GM23338 (cell line): ENCODE data around the gene DIPK1A. TPM values are rescaled to one million over a fixed set of nuclear protein-coding genes. Genes with fewer than 3 reads are reported as not detected.

Source experiments
- ATAC-seq: fragments of 200-7000 bp; cut with Tn5 transposase; 3 replicates; pipeline ENCODE4 v1.9.1; 2020
- DNase-seq: peaks from one replicate; pipeline ENCODE4 v3.0.0-alpha.2; 2015; ENCODE audit warnings: low spot score
- H2AFZ ChIP-seq: fragments of 200-600 bp; sonication (generic); 2 replicates; pipeline ENCODE4 v1.8.0; 2016; ENCODE audit warnings: antibody characterized with exemption, mild to moderate bottlenecking, moderate library complexity
- H3F3A ChIP-seq: fragments of 200-600 bp; sonication (generic); replicated peaks from 2 replicates; pipeline ENCODE4 v1.8.0; 2017; ENCODE audit warnings: antibody characterized with exemption, mixed run types, low read depth
- H3K27ac ChIP-seq: fragments of 200-600 bp; sonication (generic); 2 replicates; pipeline ENCODE4 v1.6.1; 2016; ENCODE audit warnings: low read depth
- H3K27me3 ChIP-seq: fragments of 200-600 bp; sonication (generic); 2 replicates; pipeline ENCODE4 v1.8.0; 2016; ENCODE audit warnings: mild to moderate bottlenecking, mixed run types, moderate library complexity; ENCODE audit not compliant: insufficient read depth
- H3K36me3 ChIP-seq: fragments of 200-600 bp; sonication (generic); 2 replicates; pipeline ENCODE4 v1.8.0; 2016; ENCODE audit warnings: mild to moderate bottlenecking; ENCODE audit not compliant: insufficient read depth
- H3K4me1 ChIP-seq: fragments of 200-600 bp; sonication (generic); 2 replicates; pipeline ENCODE4 v1.8.0; 2016; ENCODE audit warnings: mild to moderate bottlenecking, moderate library complexity; ENCODE audit not compliant: insufficient read depth
- H3K4me2 ChIP-seq: fragments of 200-600 bp; sonication (generic); 2 replicates; pipeline ENCODE4 v1.7.1; 2017; ENCODE audit warnings: mixed run types
- H3K4me3 ChIP-seq: fragments of 200-600 bp; sonication (generic); 2 replicates; pipeline ENCODE4 v1.6.1; 2016; ENCODE audit warnings: mixed run types
- H3K79me2 ChIP-seq: fragments of 200-600 bp; sonication (generic); replicated peaks from 2 replicates; pipeline ENCODE4 v1.8.0; 2017; ENCODE audit warnings: mild to moderate bottlenecking; ENCODE audit not compliant: insufficient read depth
- H3K9me2 ChIP-seq: fragments of 200-600 bp; sonication (generic); 2 replicates; pipeline ENCODE4 v1.8.0; 2017; ENCODE audit not compliant: insufficient read depth
- H4K20me1 ChIP-seq: fragments of 200-600 bp; sonication (generic); replicated peaks from 2 replicates; pipeline ENCODE4 v1.8.0; 2017; ENCODE audit warnings: mild to moderate bottlenecking; ENCODE audit not compliant: insufficient read depth
- H3K27ac Mint-ChIP-seq: 2 replicates; pipeline ENCODE4 v1.8.0; 2020; ENCODE audit warnings: inconsistent platforms, mild to moderate bottlenecking, moderate library complexity, mixed read lengths
- H3K27me3 Mint-ChIP-seq: 3 replicates; pipeline ENCODE4 v1.8.0; 2022; ENCODE audit warnings: low read depth, mild to moderate bottlenecking, moderate library complexity, mixed read lengths, inconsistent platforms; ENCODE audit not compliant: insufficient read depth, poor library complexity
- H3K36me3 Mint-ChIP-seq: 3 replicates; pipeline ENCODE4 v1.8.0; 2021; ENCODE audit warnings: low read depth, mild to moderate bottlenecking, inconsistent platforms, moderate library complexity, mixed read lengths
- H3K4me1 Mint-ChIP-seq: 3 replicates; pipeline ENCODE4 v1.8.0; 2020; ENCODE audit warnings: mild to moderate bottlenecking, inconsistent platforms, mixed read lengths
- H3K4me3 Mint-ChIP-seq: 3 replicates; pipeline ENCODE4 v1.8.0; 2021; ENCODE audit warnings: moderate library complexity, mild to moderate bottlenecking, inconsistent platforms, mixed read lengths
- H3K9me3 Mint-ChIP-seq: 3 replicates; pipeline ENCODE4 v1.8.0; 2020; ENCODE audit warnings: moderate library complexity, mild to moderate bottlenecking, inconsistent platforms, mixed read lengths
- CTCF ChIP-seq, 2 experiments: fragments of 200-600 bp in 1 of 2; sonication (generic) in 1 of 2; conservative IDR thresholded peaks; 2 replicates each; pipeline versions ENCODE4 v1.5.1 to v1.6.1; 2016 to 2017; ENCODE audit warnings: antibody characterized with exemption in 2 of 2, low read depth in 2 of 2, mild to moderate bottlenecking in 2 of 2, moderate library complexity in 1 of 2
- EZH2phosphoT487 ChIP-seq: fragments of 200-600 bp; sonication (generic); IDR thresholded peaks from one replicate; pipeline ENCODE4 v1.8.1; 2018; ENCODE audit warnings: antibody characterized with exemption; ENCODE audit not compliant: unreplicated experiment
- JUNB ChIP-seq: IDR thresholded peaks from one replicate; pipeline ENCODE4 v1.6.1; 2016; ENCODE audit warnings: antibody characterized with exemption; ENCODE audit not compliant: unreplicated experiment
- NANOG ChIP-seq: IDR thresholded peaks from 2 replicates; pipeline ENCODE4 v1.6.1; 2016; ENCODE audit warnings: antibody characterized with exemption, borderline replicate concordance
- POLR2AphosphoS5 ChIP-seq: IDR thresholded peaks from 2 replicates; pipeline ENCODE4 v1.6.1; 2016; ENCODE audit warnings: antibody characterized with exemption, low read depth
- ZNF331 ChIP-seq: fragments of 250-450 bp; sonication (Bioruptor Pico); IDR thresholded peaks from 2 replicates; pipeline ENCODE4 v1.5.0; 2020; ENCODE audit warnings: low read depth, mild to moderate bottlenecking, moderate library complexity
- ZNF462 ChIP-seq: fragments of 250-450 bp; sonication (Bioruptor Pico); IDR thresholded peaks from 2 replicates; pipeline ENCODE4 v1.5.0; 2020; ENCODE audit warnings: mild to moderate bottlenecking, moderate library complexity
- polyA plus RNA-seq: library from polyadenylated mRNA; unstranded; fragments of >200 nt; fragmentation: Nextera tagmentation; extraction: Ambion mirVana; gene quantifications from 2 replicates; pipeline ENCODE4 v1.2.1, GENCODE V29; 2016
- total RNA-seq: library from RNA; depleted of rRNA; stranded (reverse); fragments of >200 nt; shearing (Covaris generic); gene quantifications from 2 replicates; pipeline ENCODE4 v1.2.3, GENCODE V29; 2014
- TF ChIP-seq, protein P1 (sequence below): IDR thresholded peaks from one replicate; pipeline ENCODE4 v1.6.1; 2018; ENCODE audit warnings: antibody characterized with exemption; ENCODE audit not compliant: unreplicated experiment

DIPK1A gene
- total and polyA plus RNA-seq, 2 experiments from 2014 or later, result 4.8 to 6.1 TPM

DNA sequence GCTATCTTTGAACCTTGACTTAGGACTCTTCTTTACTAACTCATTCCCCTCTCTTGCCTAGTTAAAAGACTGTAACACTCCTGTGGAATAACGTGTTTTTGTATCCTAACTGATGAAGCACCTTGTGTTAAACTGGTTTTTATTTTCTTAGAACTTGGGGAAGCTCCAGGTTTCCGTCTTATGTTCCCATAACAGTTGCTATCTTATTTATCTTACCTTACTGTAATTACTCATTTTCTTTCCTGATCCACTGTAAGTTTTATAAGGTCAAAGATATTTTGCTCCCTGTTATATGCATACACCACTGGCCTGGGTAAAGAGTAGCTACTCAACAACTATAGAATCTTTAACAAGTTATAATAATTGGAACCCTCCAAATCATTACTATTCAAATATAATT lies 86.3 kb downstream of the DIPK1A start (continued):
- no peak for TF ChIP-seq ZNF462 (CRISPR knock-in tag)
- TF ChIP-seq ZNF331 (CRISPR knock-in tag), result no peak

DNA sequence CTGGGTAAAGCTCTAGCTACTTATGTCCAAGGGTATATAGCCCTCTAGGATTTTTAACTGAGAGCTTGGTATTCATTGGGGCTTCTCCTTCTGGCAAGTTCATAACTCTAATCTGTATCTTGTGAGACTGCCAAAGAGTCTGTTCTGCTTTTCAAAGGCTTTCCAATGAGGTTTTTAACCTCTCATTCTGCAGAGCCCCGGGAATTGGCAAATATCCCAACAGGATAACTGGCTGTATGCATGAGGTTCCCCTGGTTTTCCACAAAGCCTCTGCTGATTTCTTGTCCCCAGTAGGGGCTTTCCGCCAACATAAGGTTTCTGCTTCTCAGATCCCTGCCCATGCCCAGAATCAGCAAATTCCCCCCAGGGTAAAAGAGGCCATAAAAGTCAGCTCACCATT lies 88.5 kb downstream of the DIPK1A start:
- no peak overlapping the region for H3K27ac Mint-ChIP-seq
- DNase-seq, result no peak
- no peak overlapping the region for H3K4me3 Mint-ChIP-seq
- no peak overlapping the region for H2AFZ ChIP-seq
- H3K4me1 Mint-ChIP-seq, result peaks cover 6% of the 10 kb centered on the region; the same call in 2 of the 3 replicates
- ATAC-seq, result no peak
- no peaks in the 10 kb centered on the region for H3K27me3 Mint-ChIP-seq
- no peaks in the 10 kb centered on the region for H3K79me2 ChIP-seq
- H3K4me3 ChIP-seq, result no peak overlapping the region
- H3K36me3 ChIP-seq, result no peaks in the 10 kb centered on the region
- no peak overlapping the region for H3K27ac ChIP-seq
- H3K4me1 ChIP-seq, result no peaks in the 10 kb centered on the region
- H3K4me2 ChIP-seq, result no peak overlapping the region
- no peaks in the 10 kb centered on the region for H3K27me3 ChIP-seq
- no peaks in the 10 kb centered on the region for H3F3A ChIP-seq
- peaks cover 11% of the 10 kb centered on the region for H3K9me3 Mint-ChIP-seq
- no peaks in the 10 kb centered on the region for H4K20me1 ChIP-seq
- peaks cover 8% of the 10 kb centered on the region; the same call in 2 of the 3 replicates for H3K36me3 Mint-ChIP-seq
- H3K9me2 ChIP-seq, result no peaks in the 10 kb centered on the region
- TF ChIP-seq, protein P1, sequence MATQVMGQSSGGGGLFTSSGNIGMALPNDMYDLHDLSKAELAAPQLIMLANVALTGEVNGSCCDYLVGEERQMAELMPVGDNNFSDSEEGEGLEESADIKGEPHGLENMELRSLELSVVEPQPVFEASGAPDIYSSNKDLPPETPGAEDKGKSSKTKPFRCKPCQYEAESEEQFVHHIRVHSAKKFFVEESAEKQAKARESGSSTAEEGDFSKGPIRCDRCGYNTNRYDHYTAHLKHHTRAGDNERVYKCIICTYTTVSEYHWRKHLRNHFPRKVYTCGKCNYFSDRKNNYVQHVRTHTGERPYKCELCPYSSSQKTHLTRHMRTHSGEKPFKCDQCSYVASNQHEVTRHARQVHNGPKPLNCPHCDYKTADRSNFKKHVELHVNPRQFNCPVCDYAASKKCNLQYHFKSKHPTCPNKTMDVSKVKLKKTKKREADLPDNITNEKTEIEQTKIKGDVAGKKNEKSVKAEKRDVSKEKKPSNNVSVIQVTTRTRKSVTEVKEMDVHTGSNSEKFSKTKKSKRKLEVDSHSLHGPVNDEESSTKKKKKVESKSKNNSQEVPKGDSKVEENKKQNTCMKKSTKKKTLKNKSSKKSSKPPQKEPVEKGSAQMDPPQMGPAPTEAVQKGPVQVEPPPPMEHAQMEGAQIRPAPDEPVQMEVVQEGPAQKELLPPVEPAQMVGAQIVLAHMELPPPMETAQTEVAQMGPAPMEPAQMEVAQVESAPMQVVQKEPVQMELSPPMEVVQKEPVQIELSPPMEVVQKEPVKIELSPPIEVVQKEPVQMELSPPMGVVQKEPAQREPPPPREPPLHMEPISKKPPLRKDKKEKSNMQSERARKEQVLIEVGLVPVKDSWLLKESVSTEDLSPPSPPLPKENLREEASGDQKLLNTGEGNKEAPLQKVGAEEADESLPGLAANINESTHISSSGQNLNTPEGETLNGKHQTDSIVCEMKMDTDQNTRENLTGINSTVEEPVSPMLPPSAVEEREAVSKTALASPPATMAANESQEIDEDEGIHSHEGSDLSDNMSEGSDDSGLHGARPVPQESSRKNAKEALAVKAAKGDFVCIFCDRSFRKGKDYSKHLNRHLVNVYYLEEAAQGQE, result no peak
- TF ChIP-seq POLR2AphosphoS5, result no peak
- no peak for TF ChIP-seq NANOG
- no peak for TF ChIP-seq EZH2phosphoT487
- TF ChIP-seq JUNB, result no peak
- TF ChIP-seq CTCF (conservative IDR thresholded peaks at IDR 0.05; ENCODE audit: low read depth in 2 of 2), result no peak
